ENCODE results near the gene PGBD4. TPM values are rescaled to one million over a fixed set of nuclear protein-coding genes. Genes with fewer than 3 reads are reported as not detected.

The PGBD4 gene
- total and polyA plus RNA-seq, 2 donors (not counting 3 experiments of a cell fraction or from before 2014, with no cell fraction given), result 0.39 to 1.1 TPM

- CTCF ChIA-PET, result interaction anchor here (1.3 to 7.0 kb wide), 7 partner anchors 12 to 476 kb away, joined by 3 to 235 read pairs (median 46); partner anchors contain the start of genes GOLGA8B, KATNBL1 and LPCAT4
- intact Hi-C loops (cut with micrococcal nuclease), result no loop called here
- no TSS peak for BruUV-seq (replicated peaks)
- no peak overlapping the region for H3K9ac ChIP-seq (replicated peaks; ENCODE audit: extremely low read depth, insufficient read depth, low read length)
- no peaks in the 10 kb centered on the region for H3K27me3 ChIP-seq (ENCODE audit: control insufficient read depth in 2 of 2, insufficient read depth in 2 of 2, low read length in 2 of 2)
- H2AFZ ChIP-seq (ENCODE audit: low read depth, low read length), result no peak overlapping the region
- H3K36me3 ChIP-seq (ENCODE audit: control insufficient read depth in 2 of 2, extremely low read depth in 1 of 2, insufficient read depth in 2 of 2, low read length in 2 of 2), result no peaks in the 10 kb centered on the region
- H3K79me2 ChIP-seq (ENCODE audit: control insufficient read depth, insufficient read depth, low read length), result no peaks in the 10 kb centered on the region
- TF ChIP-seq EZH2 (IDR thresholded peaks at IDR 0.05; ENCODE audit: borderline replicate concordance, low read depth, low read length, severe bottlenecking) (no peak), POLR2AphosphoS5 (IDR thresholded peaks at IDR 0.05; ENCODE audit: insufficient read depth, low read depth, low read length) (no peak), MAX (IDR thresholded peaks at IDR 0.05; ENCODE audit: insufficient read depth, insufficient read length) (no peak), GATA2 (IDR thresholded peaks at IDR 0.05; ENCODE audit: insufficient read depth, insufficient read length, low read depth, low read length) (no peak), JUN (IDR thresholded peaks at IDR 0.05; ENCODE audit: borderline replicate concordance, insufficient read depth, insufficient read length, low read depth) (no peak), FOS (IDR thresholded peaks at IDR 0.05; ENCODE audit: borderline replicate concordance, insufficient read depth, low read length) (no peak), POLR2A (IDR thresholded peaks at IDR 0.05; ENCODE audit: low read depth, low read length) (no peak), MYC (IDR thresholded peaks at IDR 0.05; ENCODE audit: low read depth, low read length) (no peak), CTCF (IDR thresholded peaks at IDR 0.05; ENCODE audit: extremely low read depth in 1 of 2, insufficient read depth in 1 of 2, low read depth in 1 of 2, low read length in 2 of 2) (no peak)
- no peak overlapping the region for H3K4me2 ChIP-seq (ENCODE audit: insufficient read depth, low read length)
- no peaks in the 10 kb centered on the region for H4K20me1 ChIP-seq (replicated peaks; ENCODE audit: control insufficient read depth, extremely low read depth, insufficient read depth, low read length)
- no peaks in the 10 kb centered on the region for H3K9me3 ChIP-seq (replicated peaks; ENCODE audit: control insufficient read depth, insufficient read depth, low read length)
- H3K4me1 ChIP-seq (ENCODE audit: control insufficient read depth, extremely low read depth, insufficient read depth, low read length), result no peaks in the 10 kb centered on the region
- FAIRE-seq (no peak), DNase-seq (ENCODE audit: low read depth, low spot score) (no peak)
- dilution Hi-C loops (cut with MboI; ENCODE audit: extremely low pct_ligation_motif_present, low sequenced_read_pairs), result no loop called here
- POLR2A ChIA-PET, result interaction anchor here (1.2 kb wide), 1 partner anchor 98 kb away, joined by 3 read pairs; the partner anchor contains the start of gene KATNBL1
- no peak overlapping the region for H3K4me3 ChIP-seq (replicated peaks in 1 of 3; ENCODE audit: insufficient read depth in 1 of 3, low read depth in 1 of 3, low read length in 3 of 3)
- H3K9me1 ChIP-seq (replicated peaks; ENCODE audit: control insufficient read depth, extremely low read depth, insufficient read depth, low read length), result no peaks in the 10 kb centered on the region
- no peak overlapping the region for H3K27ac ChIP-seq (ENCODE audit: insufficient read depth, low read depth, low read length)
Observed at GRCh38 chr15:34111488-34111887, 9.6 kb downstream of the PGBD4 start.

Data from endothelial cell of umbilical vein (primary cell).